Stomach (tissue), 4 donors: Measurements from ENCODE around the gene CTIF.

Experiments
- CTCF ChIP-seq, 7 experiments: fragments of 450-650 bp in 4 of 7; fragments of 200-600 bp in 3 of 7; sonication (generic) in 3 of 7; IDR thresholded peaks; one replicate each; pipeline ENCODE4 v1.5.1; 2016 to 2019; ENCODE audit warnings: antibody characterized with exemption in 7 of 7, control low read depth in 2 of 7, mild to moderate bottlenecking in 1 of 7
- EP300 ChIP-seq: sonication (generic); formaldehyde crosslinking; IDR thresholded peaks from one replicate; pipeline ENCODE4 v1.6.1; 2017; ENCODE audit warnings: antibody characterized with exemption
- POLR2A ChIP-seq, 4 donors: fragments of 450-650 bp; IDR thresholded peaks; one replicate each; pipeline ENCODE4 v1.6.1; 2016; ENCODE audit warnings: antibody characterized with exemption in 4 of 4, control low read depth in 2 of 4, mild to moderate bottlenecking in 1 of 4, moderate library complexity in 1 of 4
- POLR2AphosphoS5 ChIP-seq, 3 donors: sonication (generic); formaldehyde crosslinking; IDR thresholded peaks; one replicate each; pipeline ENCODE4 v1.6.1; 2016; ENCODE audit warnings: antibody characterized with exemption in 3 of 3

GRCh38 chr18:48829443-48830149 lies 290.8 kb downstream of the CTIF start:
- TF ChIP-seq CTCF (IDR thresholded peaks at IDR 0.05), result no peak
- TF ChIP-seq POLR2AphosphoS5 (IDR thresholded peaks at IDR 0.05), result no peak
- TF ChIP-seq EP300, result no peak
- no peak for TF ChIP-seq POLR2A (IDR thresholded peaks at IDR 0.05)
